ENCODE measurements around the gene ADCY7. TPM values are rescaled to one million over a fixed set of nuclear protein-coding genes. Genes with fewer than 3 reads are reported as not detected.
"Not testable (repeated sequence)": the region's sequence is repeated elsewhere in the genome, so short reads cannot be mapped to it uniquely, and the experiment has no call there.

Gene ADCY7
- total RNA-seq, 1 experiment from 2014 or later = 13.1 TPM

DNA sequence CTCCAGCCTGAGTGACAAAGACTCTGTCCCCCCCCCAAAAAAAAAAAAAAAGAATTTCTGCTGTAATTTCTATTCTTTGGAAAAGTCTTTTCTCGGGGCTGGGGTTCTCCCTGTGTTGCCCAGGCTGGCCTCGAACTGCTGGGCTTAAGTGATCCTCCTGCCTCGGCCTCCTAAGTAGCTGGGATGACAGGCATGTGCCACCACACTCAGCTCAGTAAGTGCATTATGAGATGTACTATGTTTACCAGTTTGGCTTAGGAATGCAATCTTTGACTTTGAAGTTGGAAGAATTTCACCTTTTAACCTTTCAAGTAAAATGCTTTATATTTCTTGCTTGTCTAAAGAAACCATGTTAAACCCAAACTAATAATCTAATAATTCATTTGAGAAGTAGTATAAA lies 28.0 kb upstream of the ADCY7 start:
- intact Hi-C loops (cut with micrococcal nuclease) = no loop called here
- H4K20me1 ChIP-seq (ENCODE audit: low read length) = no peaks in the 10 kb centered on the region
- H3K4me1 ChIP-seq (ENCODE audit: insufficient read depth, low read length) = peaks cover 18% of the 10 kb centered on the region
- TF ChIP-seq, protein P1, sequence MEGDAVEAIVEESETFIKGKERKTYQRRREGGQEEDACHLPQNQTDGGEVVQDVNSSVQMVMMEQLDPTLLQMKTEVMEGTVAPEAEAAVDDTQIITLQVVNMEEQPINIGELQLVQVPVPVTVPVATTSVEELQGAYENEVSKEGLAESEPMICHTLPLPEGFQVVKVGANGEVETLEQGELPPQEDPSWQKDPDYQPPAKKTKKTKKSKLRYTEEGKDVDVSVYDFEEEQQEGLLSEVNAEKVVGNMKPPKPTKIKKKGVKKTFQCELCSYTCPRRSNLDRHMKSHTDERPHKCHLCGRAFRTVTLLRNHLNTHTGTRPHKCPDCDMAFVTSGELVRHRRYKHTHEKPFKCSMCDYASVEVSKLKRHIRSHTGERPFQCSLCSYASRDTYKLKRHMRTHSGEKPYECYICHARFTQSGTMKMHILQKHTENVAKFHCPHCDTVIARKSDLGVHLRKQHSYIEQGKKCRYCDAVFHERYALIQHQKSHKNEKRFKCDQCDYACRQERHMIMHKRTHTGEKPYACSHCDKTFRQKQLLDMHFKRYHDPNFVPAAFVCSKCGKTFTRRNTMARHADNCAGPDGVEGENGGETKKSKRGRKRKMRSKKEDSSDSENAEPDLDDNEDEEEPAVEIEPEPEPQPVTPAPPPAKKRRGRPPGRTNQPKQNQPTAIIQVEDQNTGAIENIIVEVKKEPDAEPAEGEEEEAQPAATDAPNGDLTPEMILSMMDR (conservative IDR thresholded peaks at IDR 0.05; ENCODE audit: low read depth, low read length) = no peak
- TF ChIP-seq EZH2phosphoT487 (IDR thresholded peaks at IDR 0.05; ENCODE audit: borderline replicate concordance, low read length) (no peak), EZH2 (IDR thresholded peaks at IDR 0.05; ENCODE audit: low read length, unreplicated experiment) (no peak)
- no peak overlapping the region for H3K4me3 ChIP-seq (ENCODE audit: low read length)
- no peak overlapping the region for H2AFZ ChIP-seq (ENCODE audit: low read length)
- ATAC-seq (no peak), DNase-seq (no peak)
- no peaks in the 10 kb centered on the region for H3K9me3 ChIP-seq (ENCODE audit: low read length)
- H3K27me3 ChIP-seq (ENCODE audit: low read length) = no peaks in the 10 kb centered on the region
- H3K9ac ChIP-seq (ENCODE audit: low read length) = no peak overlapping the region
- H3K9me2 ChIP-seq (replicated peaks; ENCODE audit: low read length) = no peaks in the 10 kb centered on the region
- H3K79me2 ChIP-seq (ENCODE audit: low read length) = no peaks in the 10 kb centered on the region
- no peak overlapping the region for H3K4me2 ChIP-seq (ENCODE audit: low read length)
- ChIA-PET POLR2A (ENCODE audit: unreplicated experiment) (no interaction called here), CTCF (no interaction called here)
- H3K36me3 ChIP-seq (ENCODE audit: low read depth, low read length) = no peaks in the 10 kb centered on the region
- no TSS peak for BruUV-seq (replicated peaks)
- H3F3A ChIP-seq (ENCODE audit: low read length, unreplicated experiment) = no peaks in the 10 kb centered on the region
- H3K27ac ChIP-seq (ENCODE audit: low read length) = no peak overlapping the region

DNA sequence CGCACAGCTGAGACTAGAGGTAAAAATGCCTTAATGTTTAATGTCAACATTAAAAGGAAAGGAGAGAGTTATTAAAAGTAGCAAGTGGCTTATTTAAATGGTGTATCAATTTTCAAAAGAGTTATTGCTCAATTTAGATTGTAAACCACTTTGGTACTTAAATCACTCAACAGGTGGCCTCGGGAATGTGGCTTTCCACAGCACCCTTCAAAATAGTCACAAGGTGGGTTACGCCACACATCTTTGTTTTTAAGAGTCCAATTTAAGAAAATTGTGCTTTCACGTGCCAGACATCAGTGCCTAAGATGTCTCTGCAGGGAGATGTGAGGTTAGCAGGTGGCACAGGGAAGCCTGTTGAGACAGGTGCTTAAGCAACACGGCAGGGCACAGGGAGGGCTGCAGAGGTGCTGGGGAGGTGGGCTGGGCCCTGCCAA lies 27.5 kb upstream of the ADCY7 start:
- DNase-seq (no peak), ATAC-seq (no peak)
- Histone ChIP-seq H3K9me2 (replicated peaks; ENCODE audit: low read length) (no peaks in the 10 kb centered on the region), H4K20me1 (ENCODE audit: low read length) (no peaks in the 10 kb centered on the region), H3K4me2 (ENCODE audit: low read length) (no peak overlapping the region), H3K36me3 (ENCODE audit: low read depth, low read length) (no peaks in the 10 kb centered on the region), H3K27me3 (ENCODE audit: low read length) (no peaks in the 10 kb centered on the region), H3K9ac (ENCODE audit: low read length) (no peak overlapping the region), H3F3A (ENCODE audit: low read length, unreplicated experiment) (peaks cover 1% of the 10 kb centered on the region), H3K79me2 (ENCODE audit: low read length) (no peaks in the 10 kb centered on the region), H2AFZ (ENCODE audit: low read length) (no peak overlapping the region), H3K9me3 (ENCODE audit: low read length) (no peaks in the 10 kb centered on the region), H3K27ac (ENCODE audit: low read length) (no peak overlapping the region), H3K4me3 (ENCODE audit: low read length) (no peak overlapping the region), H3K4me1 (ENCODE audit: insufficient read depth, low read length) (peaks cover 21% of the 10 kb centered on the region)
- intact Hi-C loops (cut with micrococcal nuclease) = no loop called here
- ChIA-PET CTCF (no interaction called here), POLR2A (ENCODE audit: unreplicated experiment) (no interaction called here)
- BruUV-seq (replicated peaks) = no TSS peak
- TF ChIP-seq EZH2 (IDR thresholded peaks at IDR 0.05; ENCODE audit: low read length, unreplicated experiment) = no peak
- TF ChIP-seq EZH2phosphoT487 (IDR thresholded peaks at IDR 0.05; ENCODE audit: borderline replicate concordance, low read length) = no peak
- TF ChIP-seq, protein P1 (conservative IDR thresholded peaks at IDR 0.05; ENCODE audit: low read depth, low read length) = no peak

DNA sequence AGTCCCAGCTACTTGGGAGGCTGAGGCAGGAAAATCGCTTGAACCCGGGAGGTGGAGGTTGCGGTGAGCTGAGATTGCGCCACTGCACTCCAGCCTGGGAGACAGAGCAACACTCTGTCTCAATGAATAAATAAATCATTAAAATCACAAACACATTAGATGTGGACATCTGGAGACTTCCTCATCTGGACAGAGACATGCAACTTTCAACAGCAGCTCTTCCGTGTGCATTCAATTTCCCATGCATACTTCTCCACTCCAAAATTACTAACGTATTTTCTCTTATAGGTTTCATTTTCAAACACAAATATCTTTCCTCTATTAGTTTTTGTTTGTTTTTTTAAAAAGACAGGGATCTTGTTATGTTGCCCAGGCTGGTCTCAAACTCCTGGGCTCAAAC lies 23.3 kb upstream of the ADCY7 start:
- H3K9me3 ChIP-seq (ENCODE audit: low read length); H3K4me2 ChIP-seq (ENCODE audit: low read length); H3K9ac ChIP-seq (ENCODE audit: low read length); POLR2A ChIA-PET (ENCODE audit: unreplicated experiment); H3K9me2 ChIP-seq (replicated peaks; ENCODE audit: low read length); H3K4me3 ChIP-seq (ENCODE audit: low read length); H2AFZ ChIP-seq (ENCODE audit: low read length); H3K27me3 ChIP-seq (ENCODE audit: low read length); ATAC-seq; H3K27ac ChIP-seq (ENCODE audit: low read length); H3K36me3 ChIP-seq (ENCODE audit: low read depth, low read length); H4K20me1 ChIP-seq (ENCODE audit: low read length); BruUV-seq (replicated peaks); H3F3A ChIP-seq (ENCODE audit: low read length, unreplicated experiment); DNase-seq: not testable (repeated sequence)
- CTCF ChIA-PET = interaction anchor here (0.6 kb wide), 1 partner anchor 126 kb away, joined by 3 read pairs; the partner anchor contains the start of gene BRD7
- peaks cover 21% of the 10 kb centered on the region for H3K4me1 ChIP-seq (ENCODE audit: insufficient read depth, low read length)
- intact Hi-C loops (cut with micrococcal nuclease) = loop anchor here (10.0 kb wide), 1 partner anchor 82 kb away; no protein-coding TSS in a partner anchor
- H3K79me2 ChIP-seq (ENCODE audit: low read length) = peaks cover 17% of the 10 kb centered on the region
